NCI-H774 (cell line): Measurements from ENCODE around the gene TMEM9.

Experiments used
- DNase-seq: peaks from one replicate; lab custom pipeline; 2025; lab: John Stamatoyannopoulos, UW

TMEM9 gene

DNA sequence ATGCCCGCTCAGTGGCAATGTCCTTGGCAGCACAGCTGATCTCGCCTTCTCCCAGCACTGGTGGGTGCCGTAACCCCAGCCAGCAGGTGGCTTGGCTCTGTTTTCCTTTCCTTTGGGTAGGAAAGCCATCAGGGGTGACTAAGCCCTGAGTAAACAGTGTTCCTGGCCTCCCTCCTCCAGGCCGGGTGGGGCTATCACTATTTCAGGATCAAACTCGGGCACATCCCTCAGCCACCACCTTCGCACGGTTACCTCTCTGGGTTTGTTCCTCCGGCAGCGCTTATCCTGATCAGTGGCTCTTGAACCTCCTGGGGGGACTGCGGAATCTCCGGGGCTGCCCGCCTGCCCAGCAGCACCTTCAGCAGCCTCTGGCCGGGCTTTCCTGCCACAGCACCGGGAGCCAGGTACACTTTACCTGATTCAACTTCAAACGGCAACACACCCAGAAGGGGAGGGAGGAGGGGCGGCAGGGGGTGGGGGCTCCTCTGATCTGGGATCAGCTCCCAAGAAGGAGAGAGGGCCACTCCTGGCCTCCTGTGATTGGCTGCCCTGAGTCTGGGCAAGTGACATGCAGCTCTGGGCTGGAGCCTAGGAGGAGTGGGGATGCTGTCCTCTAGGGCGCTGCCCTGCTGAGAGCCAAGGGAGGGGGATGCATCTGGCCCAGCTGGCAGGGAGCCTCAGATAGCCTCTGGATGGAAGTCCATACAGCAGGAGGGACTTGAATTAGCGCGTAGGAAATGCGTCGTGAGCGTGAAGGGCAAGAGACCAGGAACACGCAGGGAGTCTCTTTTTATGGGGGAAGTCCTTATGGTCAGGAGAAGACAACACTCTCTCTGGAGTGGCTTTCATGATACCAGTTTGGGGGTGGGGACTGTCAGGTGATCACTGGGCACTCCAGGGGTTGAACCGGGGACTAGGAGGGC, 27.2 kb downstream of the TMEM9 start, which contains the start of gene ASCL5:
TSS of gene ASCL5 (minus strand) at position 353 of the 923 bp plus-strand sequence. CDS start 11,812 bp downstream, outside the sequence.
- peak; percentile 51 for DNase-seq

DNA sequence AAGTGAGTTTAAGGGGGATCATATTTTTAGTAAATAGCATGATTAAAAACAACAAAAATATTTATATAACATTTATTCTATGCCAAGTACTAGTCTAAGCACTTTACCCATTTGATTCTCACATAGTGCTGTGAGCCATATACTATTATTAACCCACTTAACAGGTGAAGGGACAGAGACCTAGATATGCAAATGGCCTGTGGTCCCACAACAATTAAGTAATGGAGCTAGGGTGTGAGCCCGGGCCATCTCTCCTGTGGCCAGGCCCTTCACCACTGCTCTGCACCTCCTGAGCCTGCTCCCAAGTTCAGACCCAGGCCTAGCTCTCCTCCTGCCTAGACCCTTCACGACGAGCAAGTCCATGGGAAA, 27.8 kb downstream of the TMEM9 start:
- no peak for DNase-seq

DNA sequence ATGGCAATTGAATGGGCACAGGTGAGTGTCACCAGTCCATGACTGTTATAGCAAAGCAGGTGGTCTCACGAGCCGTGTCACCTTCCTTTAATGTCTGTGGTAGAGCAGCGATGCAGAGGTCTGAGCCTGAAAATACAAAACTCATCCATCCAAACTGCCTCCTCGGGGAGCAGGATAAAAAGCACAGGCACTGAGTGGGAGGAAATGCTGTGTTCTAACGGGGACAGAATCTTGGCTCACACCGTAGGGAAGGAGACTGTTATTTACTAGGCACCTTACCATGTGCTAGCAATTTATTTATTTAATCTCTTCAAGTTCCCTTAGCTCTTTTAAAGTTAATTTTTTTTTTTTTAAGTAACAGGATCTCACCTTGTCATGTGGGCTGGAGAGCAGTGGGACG, 28.5 kb downstream of the TMEM9 start:
- no peak for DNase-seq

DNA sequence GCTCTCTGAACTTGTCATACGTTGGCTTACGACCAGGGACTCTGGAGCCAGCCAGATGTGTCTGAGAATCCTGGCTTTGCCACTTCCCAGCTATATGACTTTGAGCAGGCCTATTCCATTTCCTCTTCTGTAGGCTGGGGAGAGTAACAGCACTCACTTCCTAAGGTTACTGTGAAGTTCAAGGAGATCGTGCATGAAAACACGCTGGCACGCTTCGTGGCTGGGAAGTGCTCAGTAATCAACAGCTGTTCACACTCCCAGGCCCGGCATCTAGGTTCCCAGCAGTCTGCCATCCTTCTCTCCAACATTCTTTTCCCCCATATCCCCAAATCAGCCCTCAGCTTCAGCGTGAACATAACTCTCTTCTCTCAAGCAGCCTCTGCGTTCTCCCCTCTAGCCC, 29.3 kb downstream of the TMEM9 start:
- DNase-seq: no peak

DNA sequence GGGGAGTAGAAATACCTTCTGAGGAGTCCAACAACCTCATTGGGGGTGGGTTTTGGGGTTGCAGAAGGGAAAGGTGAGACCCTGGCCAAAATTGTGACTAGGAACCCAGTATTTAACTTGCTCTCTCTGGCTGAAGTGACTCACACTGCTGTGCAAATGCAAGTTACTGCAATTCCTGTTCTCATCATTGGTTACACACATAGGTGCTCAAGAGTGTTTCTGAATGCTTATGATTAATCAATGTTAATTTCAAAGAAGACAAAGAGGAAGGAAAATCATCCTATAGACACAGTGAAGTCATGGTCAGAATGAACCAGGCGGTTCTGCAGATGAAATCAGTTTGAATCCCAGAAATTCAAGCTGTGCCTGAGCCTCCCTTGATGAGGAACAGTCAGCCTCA, 30.4 kb downstream of the TMEM9 start:
- DNase-seq: no peak

DNA sequence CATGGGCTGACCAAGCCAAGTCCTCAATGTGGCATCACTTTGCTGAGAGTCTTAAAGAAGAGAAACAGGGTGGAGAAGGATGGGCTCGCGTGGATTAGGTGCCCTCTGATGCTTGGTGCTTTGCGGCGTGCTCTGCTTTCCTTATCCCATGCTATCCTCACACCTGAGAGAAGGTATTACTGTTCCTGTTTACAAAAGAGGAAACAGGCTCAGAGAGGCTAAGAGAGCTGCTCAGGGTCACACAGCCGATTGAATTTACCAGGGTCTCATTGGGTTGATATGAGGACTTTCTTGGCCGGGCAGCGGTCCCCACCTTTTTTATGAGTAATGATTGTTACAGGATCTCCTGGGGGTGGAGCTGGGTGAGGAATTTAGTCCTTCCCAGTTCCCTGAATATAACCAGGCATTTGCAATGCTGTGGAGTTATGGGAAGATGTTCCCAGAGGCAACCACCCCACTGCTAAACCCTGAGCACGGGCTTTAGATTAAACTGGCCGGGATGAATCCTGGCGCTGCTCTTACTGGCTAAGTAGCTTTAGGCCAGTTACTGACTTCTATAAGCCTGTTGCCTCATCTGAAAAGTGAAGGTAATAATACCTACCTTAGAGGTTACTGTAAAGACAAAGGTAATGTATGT, 31.8 kb downstream of the TMEM9 start:
- DNase-seq: no peak

DNA sequence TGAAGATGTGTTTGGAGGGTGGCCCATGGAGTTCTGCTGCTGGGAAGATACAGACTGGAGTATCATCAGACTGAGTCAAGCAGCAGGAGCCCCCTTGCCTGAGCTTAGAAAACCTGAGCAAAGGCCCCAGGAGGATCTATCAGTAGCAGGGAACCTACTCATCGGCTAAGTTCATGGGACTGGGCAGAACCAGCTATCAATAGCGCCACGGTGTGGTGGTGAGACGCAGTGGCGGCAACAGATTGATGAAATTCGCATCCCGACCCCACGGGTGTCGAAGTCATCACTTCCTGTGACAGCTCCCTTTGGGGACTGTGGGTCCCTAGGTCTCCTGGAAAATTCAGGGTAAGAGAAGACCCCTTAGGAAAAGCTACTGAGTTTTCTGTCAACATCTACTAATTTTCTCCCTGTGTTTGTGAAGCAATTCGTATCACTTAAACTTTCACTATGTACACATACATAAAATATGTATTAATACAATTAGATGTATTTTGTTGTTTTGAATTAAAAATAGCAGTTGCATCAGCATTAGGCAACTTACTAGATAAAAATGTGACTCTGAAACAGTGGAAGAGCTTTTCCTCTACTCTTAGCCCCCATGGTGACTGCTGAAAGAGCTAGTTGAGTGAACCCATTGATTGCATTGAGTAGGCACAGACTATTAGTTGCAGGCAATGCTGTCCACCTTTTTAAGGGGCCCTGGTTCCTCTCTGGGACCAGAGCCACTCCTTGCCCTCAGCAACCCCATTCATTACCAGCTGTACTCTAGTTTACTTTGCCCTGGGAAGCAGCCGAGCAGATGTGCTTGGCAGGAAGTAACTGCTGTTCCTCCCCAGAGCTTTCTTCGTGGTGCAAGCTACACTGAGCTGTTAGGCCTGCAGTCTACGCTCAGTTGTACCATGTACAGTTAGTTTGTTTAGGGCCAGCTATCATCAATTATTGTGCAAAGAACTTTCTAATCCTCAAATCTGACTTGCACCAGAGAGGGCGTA, 34.8 kb downstream of the TMEM9 start:
- DNase-seq: peak; percentile 3

DNA sequence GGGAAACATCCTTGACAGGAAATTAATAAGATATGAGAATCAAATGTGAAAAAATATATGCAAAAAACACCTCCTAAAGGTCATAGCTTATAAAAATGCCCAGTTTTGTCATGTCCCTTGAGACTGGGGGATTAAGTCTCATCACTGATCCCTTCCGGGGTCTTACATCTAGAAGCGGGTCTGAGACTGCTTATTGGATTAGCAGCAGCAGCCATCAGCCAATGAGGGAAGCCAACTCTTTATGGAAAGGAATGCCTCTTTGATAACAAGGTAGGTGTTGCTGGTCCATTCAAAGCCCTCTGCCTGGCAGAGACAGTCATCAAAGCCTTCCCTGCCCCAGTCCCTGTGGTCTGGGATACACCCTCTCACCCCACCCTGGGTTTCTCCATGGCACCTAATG, 38.2 kb downstream of the TMEM9 start:
- no peak for DNase-seq

DNA sequence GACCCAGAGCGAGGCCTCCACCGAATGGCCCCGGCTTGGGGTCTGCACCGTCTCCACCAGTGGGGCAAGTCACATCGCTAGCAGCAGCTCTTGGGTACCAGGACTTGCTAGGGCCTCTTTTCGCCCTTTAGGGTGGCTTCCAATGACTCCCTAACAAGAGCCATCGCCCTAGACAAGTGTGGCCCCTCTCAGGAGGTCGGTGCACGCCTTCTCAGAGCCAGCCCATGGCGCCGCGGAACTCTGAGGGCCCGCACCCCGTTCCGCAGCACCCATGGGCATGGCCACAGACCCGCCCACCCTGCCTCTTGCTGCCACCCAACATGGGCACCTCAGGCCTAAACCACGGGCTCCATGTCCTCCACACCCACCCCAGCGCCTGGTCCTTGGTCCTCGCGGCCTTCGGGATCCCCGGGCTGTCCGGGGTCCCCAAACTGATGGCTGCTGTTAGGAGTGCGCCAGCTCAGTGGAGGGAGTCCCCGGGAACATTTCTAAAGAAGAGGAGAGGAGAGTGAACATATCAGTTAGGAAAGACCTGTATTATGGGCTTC, 38.8 kb downstream of the TMEM9 start:
- DNase-seq: no peak

DNA sequence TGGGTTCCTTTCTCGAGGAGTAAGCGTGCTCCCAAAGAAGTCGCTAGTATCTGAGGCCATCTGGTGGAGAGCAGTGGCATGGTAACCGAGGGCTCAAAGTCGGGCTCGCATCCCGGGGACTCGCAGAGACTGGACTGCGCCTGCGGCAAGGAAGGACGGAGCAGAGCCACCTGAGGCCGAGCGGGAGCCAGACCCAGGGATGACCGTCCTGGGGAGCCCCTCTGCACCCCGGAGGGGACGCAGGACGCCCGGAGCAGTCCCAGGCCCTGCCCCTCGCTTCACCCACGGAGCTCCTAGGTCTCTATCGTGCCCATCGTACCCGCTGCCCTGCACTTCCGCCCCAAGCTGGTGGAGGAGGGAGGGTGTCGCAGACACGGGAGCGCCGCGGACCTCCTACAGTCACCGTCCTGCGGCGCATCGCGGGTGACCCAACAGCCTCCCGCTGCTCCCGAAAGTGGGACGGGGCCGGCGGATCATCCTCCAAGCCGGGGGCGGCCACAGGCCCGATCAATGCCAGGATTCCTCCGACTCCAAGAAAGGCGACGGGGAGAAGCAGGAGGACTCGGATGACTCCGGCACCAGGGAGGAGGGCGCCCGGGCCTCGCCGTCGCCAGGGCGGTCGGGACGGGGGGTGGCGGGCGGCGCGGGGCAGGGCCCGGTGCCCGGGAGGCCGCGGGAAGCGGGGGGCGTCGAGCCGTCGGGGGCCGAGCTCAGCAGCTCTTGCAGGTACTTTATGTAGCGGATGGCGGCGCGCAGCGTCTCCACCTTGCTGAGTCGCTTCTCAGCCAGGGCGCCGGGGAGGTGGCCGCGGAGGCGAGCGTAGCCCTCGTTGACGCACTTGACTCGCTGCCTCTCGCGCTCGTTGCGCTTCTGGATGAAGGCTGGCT, 39.8 kb downstream of the TMEM9 start:
- peak; percentile 92 for DNase-seq

DNA sequence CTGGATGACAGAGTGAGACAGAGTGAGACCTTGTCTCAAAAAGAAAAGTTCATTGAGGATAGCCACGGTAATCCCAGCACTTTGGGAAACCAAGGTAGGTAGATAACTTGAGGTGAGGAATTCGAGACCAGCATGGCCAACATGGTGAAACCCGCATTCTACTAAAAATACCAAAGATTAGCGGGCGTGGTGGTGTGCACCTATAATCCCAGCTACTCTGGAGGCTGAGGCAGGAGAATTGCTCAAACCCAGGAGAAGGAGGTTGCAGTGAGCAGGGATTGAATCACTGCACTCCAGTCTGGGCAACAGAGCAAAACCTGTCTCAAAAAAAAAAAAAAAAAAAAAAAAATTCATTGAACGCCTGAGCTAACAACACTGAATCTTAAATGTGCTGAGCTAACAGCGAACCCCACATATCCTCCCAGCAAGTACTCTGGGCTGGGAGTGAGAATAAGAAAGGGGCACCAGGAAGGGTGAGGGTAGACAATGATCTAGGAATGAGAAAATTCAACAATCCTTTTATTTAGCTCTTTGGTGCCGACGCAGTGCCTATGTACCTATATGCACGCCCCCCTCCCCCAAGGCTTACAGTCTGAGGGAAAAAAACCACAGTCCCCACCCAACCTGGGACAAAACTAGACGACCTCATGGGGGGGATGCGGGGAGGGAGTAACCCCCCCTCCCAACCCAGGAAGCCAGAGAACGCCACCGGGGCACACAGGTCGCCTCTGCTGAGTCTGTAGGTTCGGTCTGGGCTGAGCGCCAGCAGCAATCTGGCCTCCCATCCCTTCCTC, 40.6 kb downstream of the TMEM9 start:
- no peak for DNase-seq

DNA sequence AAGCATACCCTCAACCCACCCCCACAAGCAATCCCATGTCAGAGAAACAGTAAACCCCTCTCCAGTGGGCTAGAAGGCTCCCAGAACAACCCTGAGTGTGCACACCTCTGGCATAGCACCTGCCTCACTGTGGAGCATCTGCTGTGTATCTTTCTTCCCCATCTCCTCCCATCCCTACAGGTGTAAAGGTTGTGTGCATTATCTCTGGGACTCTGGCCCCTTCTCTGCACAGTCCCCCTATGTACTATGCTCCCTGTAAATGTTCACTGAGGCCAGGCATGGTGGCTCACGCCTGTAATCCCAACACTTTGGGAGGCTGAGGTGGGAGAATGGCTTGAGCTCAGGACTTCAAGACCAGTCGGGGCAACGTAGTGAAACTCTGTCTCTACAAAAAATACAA, 41.3 kb downstream of the TMEM9 start:
- no peak for DNase-seq

DNA sequence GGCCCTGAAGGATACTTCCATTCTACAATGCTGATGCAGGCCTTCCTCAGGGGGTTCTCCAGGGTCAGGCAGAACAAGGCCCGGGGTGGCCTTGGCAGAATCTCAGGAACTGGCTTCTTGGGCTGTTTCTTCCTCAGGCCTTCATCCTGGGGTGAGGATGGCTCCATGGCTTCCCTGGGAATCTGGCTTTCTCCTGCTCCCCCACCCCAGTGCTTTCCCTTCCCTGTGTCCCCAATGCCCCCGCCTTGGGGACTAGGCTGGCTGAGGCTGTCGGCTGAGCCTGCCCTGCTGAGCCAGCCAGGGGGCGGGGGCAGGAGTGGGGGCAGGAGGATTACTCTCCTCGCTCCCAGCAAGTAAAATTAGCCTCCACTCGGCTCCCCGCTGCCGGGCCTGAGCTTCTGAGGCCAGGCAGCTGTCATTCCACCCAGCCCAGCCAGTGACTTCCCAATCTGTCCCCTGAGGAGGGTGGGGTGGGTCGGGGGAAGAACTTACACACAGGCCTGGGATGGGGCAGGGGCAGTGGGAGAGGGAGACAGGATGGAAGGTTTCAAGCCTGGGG, 42.0 kb downstream of the TMEM9 start, which contains the start of gene CACNA1S:
TSS of gene CACNA1S (minus strand) at position 254 of the 559 bp plus-strand sequence. CDS start at position 167, 87 bp downstream.
- DNase-seq: no peak

DNA sequence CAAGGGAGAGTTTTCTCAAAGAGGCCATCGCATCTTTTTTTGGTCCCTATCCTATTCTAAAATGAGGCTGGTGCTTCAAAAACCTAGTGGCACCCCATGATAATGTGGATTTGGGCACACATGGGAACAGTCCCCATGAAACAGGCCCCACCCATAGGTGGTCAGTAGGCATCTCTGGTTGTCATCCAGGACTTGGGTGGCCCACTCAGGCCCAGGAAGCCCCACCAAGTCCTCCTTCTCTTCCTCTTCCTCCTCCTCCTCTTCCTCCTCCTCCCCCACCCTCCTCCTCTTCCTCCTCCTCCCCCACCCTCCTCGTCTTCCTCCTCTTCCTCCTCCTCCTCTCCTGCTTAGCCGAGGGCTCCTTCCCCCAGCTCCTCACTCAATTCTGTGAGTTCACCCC, 42.6 kb downstream of the TMEM9 start:
- DNase-seq: no peak

DNA sequence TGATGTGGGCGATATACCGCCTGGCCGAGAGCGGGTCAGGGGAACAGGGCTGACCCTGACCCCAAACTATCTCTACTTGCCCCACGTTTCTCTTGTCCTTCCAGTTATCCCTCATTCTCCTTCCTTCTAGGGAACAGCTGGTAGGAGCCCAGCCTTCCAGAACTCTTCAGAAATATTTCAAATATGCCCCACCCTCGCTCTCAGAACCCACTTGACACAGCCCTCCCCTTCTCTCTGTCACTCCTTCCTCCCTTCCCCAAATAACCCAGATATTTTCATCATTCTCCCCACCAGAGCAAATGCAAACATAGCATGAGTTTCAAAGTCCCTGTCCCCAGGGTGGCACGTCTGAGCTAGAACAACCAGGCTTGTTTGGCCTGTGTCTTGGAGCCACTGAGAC, 43.1 kb downstream of the TMEM9 start:
- DNase-seq: no peak

DNA sequence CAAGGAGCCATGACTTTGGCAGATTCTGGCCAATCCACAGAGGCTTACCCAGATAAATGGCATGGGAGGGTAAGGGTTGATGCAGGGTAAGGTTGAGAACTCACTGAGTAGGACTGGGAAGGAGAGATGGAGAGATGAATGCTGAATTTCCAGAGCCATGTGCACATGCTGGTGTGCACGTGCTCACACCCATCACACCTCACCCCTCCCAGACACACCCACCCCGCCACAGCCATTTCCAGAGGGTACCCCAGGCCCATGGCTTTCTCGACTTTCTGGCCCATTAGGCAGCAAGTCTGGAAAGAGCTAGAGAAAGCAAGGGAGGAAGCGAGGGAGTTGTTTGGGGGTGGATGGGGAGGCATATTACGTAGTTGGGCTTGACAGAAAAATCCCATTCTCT, 43.7 kb downstream of the TMEM9 start:
- DNase-seq: no peak

DNA sequence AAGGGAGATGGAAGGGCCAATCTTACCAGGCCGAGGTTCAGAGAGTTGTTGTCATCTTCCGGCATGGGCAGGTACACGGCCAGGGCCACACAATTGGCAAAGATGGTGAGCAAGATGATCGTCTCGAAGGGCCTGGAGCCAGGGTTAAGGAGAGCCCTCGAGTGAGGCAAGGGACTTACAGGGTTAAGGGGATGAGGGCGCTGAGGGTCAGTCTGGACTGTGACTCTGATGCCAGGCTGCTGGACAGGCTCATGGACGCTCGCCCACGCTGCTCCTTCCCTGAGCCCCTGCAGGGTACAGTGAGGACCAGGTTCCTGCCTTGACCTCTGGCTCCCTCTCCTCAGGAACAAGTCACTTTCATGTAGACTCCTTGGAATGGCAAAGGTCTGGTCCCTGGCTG, 44.1 kb downstream of the TMEM9 start:
- DNase-seq: no peak

DNA sequence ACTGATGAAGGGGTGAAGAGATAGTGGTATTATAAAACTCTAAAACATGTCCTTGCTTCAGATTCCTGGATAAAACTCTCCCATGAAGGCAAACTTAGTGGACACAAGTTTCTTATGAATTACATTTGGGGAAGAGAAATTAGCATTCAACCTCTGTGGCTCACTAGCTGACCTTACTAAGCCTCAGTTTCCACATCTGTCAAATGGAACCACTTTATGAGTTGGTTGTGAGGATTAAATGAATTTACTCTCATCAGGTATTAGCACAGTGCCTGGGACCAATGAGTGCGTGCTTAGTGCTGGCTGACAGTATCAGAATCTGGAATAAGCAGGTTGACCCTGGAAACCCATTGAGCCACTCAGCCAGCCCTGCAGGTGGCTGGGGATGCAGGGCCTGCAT, 44.6 kb downstream of the TMEM9 start:
- DNase-seq: no peak

DNA sequence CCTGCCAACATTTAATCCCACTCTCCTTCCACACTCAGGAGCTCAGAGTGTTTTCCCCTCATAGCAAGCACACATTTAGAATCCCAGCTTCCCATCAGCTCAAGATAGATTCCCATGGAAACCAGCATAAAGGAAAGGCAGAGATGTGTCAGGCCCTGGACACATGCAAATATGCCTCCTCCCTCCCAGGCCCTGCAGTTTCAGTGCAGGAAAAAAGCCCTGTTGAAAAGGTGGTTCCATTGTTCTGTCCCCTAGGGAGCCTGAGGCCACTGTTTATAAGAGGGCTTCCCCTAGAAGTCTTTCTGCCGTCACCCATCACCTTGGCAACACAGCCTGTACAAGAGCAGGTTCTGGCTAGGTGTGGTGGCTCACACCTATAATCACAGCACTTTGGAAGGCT, 45.7 kb downstream of the TMEM9 start:
- peak; percentile 76 for DNase-seq

DNA sequence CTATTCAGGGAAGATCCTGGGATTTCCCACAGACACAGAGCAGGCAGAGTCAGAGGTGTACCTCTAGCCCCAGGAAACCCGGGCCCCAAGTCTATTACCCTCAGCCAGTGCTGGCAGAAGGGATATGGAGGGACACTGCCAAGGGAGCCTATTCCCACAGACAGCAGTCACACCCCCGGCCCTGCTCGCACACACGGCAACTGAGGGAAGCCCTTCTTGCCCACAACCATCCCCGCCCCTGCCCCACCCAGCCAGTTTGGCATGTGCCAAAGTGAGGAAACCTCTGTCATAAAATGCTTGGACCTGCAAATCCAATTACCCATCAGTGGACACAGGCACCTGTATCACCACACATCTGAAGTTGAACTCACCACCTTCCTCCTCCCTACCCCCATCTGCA, 48.6 kb downstream of the TMEM9 start:
- DNase-seq: no peak
